NCI-H82 treated with DMSO at 0.1 percent for 48 hours (cell line): ENCODE results near the gene KCNJ14.
"Not testable (repeated sequence)": the region's sequence is repeated elsewhere in the genome, so short reads cannot be mapped to it uniquely, and the experiment has no call there.

Experiments
- DNase-seq: peaks from one replicate; lab custom pipeline; 2025; ENCODE audit not compliant: unreplicated experiment; lab: John Stamatoyannopoulos, UW

The KCNJ14 gene

GRCh38 chr19:48470856-48471255 lies 15.5 kb downstream of the KCNJ14 start:
- DNase-seq = no peak

GRCh38 chr19:48471836-48472235 lies 16.5 kb downstream of the KCNJ14 start:
- DNase-seq = no peak

- DNase-seq = no peak
Observed at GRCh38 chr19:48473161-48473966, 18.0 kb downstream of the KCNJ14 start.

- DNase-seq = no peak
Observed at GRCh38 chr19:48474084-48474592, 18.8 kb downstream of the KCNJ14 start.

GRCh38 chr19:48475369-48476068 lies 20.1 kb downstream of the KCNJ14 start:
- DNase-seq = no peak

GRCh38 chr19:48476176-48476575 lies 20.8 kb downstream of the KCNJ14 start:
- DNase-seq = no peak

GRCh38 chr19:48477067-48477685 lies 21.8 kb downstream of the KCNJ14 start:
- DNase-seq = no peak

- no peak for DNase-seq
Observed at GRCh38 chr19:48477698-48478338, 22.4 kb downstream of the KCNJ14 start.

- DNase-seq = no peak
Observed at GRCh38 chr19:48478339-48479256, 23.2 kb downstream of the KCNJ14 start.

GRCh38 chr19:48479686-48480085 lies 24.3 kb downstream of the KCNJ14 start:
- DNase-seq = no peak

GRCh38 chr19:48480183-48480557 lies 24.8 kb downstream of the KCNJ14 start:
- DNase-seq = no peak

GRCh38 chr19:48480558-48481500 lies 25.5 kb downstream of the KCNJ14 start:
- no peak for DNase-seq

GRCh38 chr19:48481846-48482639 lies 26.7 kb downstream of the KCNJ14 start:
- DNase-seq = no peak

- DNase-seq = no peak
Observed at GRCh38 chr19:48483301-48483700, 27.9 kb downstream of the KCNJ14 start.

GRCh38 chr19:48484247-48484893 lies 29.0 kb downstream of the KCNJ14 start:
- no peak for DNase-seq

GRCh38 chr19:48484931-48485612 lies 29.7 kb downstream of the KCNJ14 start:
- no peak for DNase-seq

- not testable (repeated sequence) for DNase-seq
Observed at GRCh38 chr19:48486706-48487105, 31.3 kb downstream of the KCNJ14 start.
